Muscle of arm (tissue), 12 donors: ENCODE data around the gene PDXDC1. TPM values are rescaled to one million over a fixed set of nuclear protein-coding genes. Genes with fewer than 3 reads are reported as not detected.
"Not testable (repeated sequence)": the region's sequence is repeated elsewhere in the genome, so short reads cannot be mapped to it uniquely, and the experiment has no call there.

Experiments
- DNase-seq: peaks from one replicate; pipeline ENCODE4 v3.0.0-alpha.2; 2013
- polyA plus RNA-seq, 12 donors: library from polyadenylated mRNA; unstranded; fragments of 120-200 nt; gene quantifications; one replicate each; pipeline ENCODE4 v1.2.1, GENCODE V29; 2013; ENCODE audit not compliant: insufficient read length in 12 of 12

PDXDC1 gene
- polyA plus RNA-seq, 12 donors: 32.9 to 76.6 (median 45.8) TPM; not detected in 1

- no peak for DNase-seq
Measured at GRCh38 chr16:15059324-15059723, 84.5 kb downstream of the PDXDC1 start.

- DNase-seq: not testable (repeated sequence)
Measured at GRCh38 chr16:15062085-15062810, 87.4 kb downstream of the PDXDC1 start.

GRCh38 chr16:15065961-15066360, 91.1 kb downstream of the PDXDC1 start:
- not testable (repeated sequence) for DNase-seq

GRCh38 chr16:15066690-15067089, 91.9 kb downstream of the PDXDC1 start:
- DNase-seq: not testable (repeated sequence)

GRCh38 chr16:15071013-15071412, 96.2 kb downstream of the PDXDC1 start:
- DNase-seq: not testable (repeated sequence)

GRCh38 chr16:15071916-15072769, 97.3 kb downstream of the PDXDC1 start:
- not testable (repeated sequence) for DNase-seq

GRCh38 chr16:15073101-15073500, 98.3 kb downstream of the PDXDC1 start:
- no peak for DNase-seq

GRCh38 chr16:15076161-15076560, 101.3 kb downstream of the PDXDC1 start:
- not testable (repeated sequence) for DNase-seq

GRCh38 chr16:15080883-15081282, 106.1 kb downstream of the PDXDC1 start:
- not testable (repeated sequence) for DNase-seq

- not testable (repeated sequence) for DNase-seq
Measured at GRCh38 chr16:15082788-15083187, 108.0 kb downstream of the PDXDC1 start.

GRCh38 chr16:15090663-15091269, 115.9 kb downstream of the PDXDC1 start:
- DNase-seq: not testable (repeated sequence)

GRCh38 chr16:15093571-15093954, 118.7 kb downstream of the PDXDC1 start:
- DNase-seq: not testable (repeated sequence)

GRCh38 chr16:15093955-15094827, 119.4 kb downstream of the PDXDC1 start, which contains the start of gene RRN3:
Gene RRN3, minus strand, starts transcription at chr16:15094272. Its CDS starts 39 bp downstream, at chr16:15094233.
- peak; percentile 95 for DNase-seq

GRCh38 chr16:15096583-15096972, 121.8 kb downstream of the PDXDC1 start:
- not testable (repeated sequence) for DNase-seq

GRCh38 chr16:15099366-15099909, 124.6 kb downstream of the PDXDC1 start:
- DNase-seq: not testable (repeated sequence)

- not testable (repeated sequence) for DNase-seq
Measured at GRCh38 chr16:15100372-15100987, 125.7 kb downstream of the PDXDC1 start.

GRCh38 chr16:15127641-15128425, 153.0 kb downstream of the PDXDC1 start:
- DNase-seq: not testable (repeated sequence)

- not testable (repeated sequence) for DNase-seq
Measured at GRCh38 chr16:15130256-15130932, 155.6 kb downstream of the PDXDC1 start.
